Activated CD4-positive, alpha-beta T cell treated with anti-CD3 and anti-CD28 coated beads for 36 hours (primary cell): ENCODE data around the gene HS1BP3. TPM values are rescaled to one million over a fixed set of nuclear protein-coding genes. Genes with fewer than 3 reads are reported as not detected.
A peak's percentile ranks its signal among the peaks of the same experiment; 100 is the strongest.

Source experiments
- ATAC-seq: fragments of 200-7000 bp; cut with Tn5 transposase; one replicate; pipeline ENCODE4 v1.10.0; 2021; ENCODE audit warnings: mild to moderate bottlenecking, moderate library complexity
- CTCF ChIA-PET: fragments of 350-600 bp; sonication (Branson Sonifier 250); formaldehyde crosslinking; loops from one replicate; lab custom pipeline; 2021; ENCODE audit warnings: antibody characterized with exemption; lab: Charles Lee
- POLR2A ChIA-PET: fragments of 350-600 bp; sonication (Branson Sonifier 250); formaldehyde crosslinking; loops from one replicate; lab custom pipeline; 2021; ENCODE audit warnings: antibody characterized with exemption, inconsistent platforms; lab: Charles Lee
- DNase-seq: peaks from one replicate; pipeline ENCODE4 v3.0.0-alpha.2; 2020
- H3K27ac Mint-ChIP-seq: one replicate; pipeline ENCODE4 v1.8.0; 2021; ENCODE audit warnings: mixed read lengths
- H3K27me3 Mint-ChIP-seq: one replicate; pipeline ENCODE4 v1.8.0; 2021; ENCODE audit warnings: mixed read lengths
- H3K36me3 Mint-ChIP-seq: one replicate; pipeline ENCODE4 v1.8.0; 2021; ENCODE audit warnings: low read depth, mixed read lengths
- H3K4me1 Mint-ChIP-seq: one replicate; pipeline ENCODE4 v1.8.0; 2021; ENCODE audit warnings: mixed read lengths
- H3K4me3 Mint-ChIP-seq: one replicate; pipeline ENCODE4 v1.8.0; 2021; ENCODE audit warnings: mild to moderate bottlenecking, moderate library complexity, mixed read lengths
- H3K9me3 Mint-ChIP-seq: one replicate; pipeline ENCODE4 v1.8.0; 2021; ENCODE audit warnings: low read depth, mixed read lengths
- intact Hi-C, 2 experiments: fragments of 100-400 bp; cut with DNase I in 1 of 2; cut with micrococcal nuclease in 1 of 2; formaldehyde crosslinking; loops; one replicate each; pipeline versions ENCODE4 v1.14.2 to v1.15.1; 2022 to 2024; cut with DNase I, micrococcal nuclease
- total RNA-seq, 2 experiments: library from RNA; stranded (reverse); gene quantifications; one replicate each; pipeline ENCODE4 v1.2.3, GENCODE V29; 2021

The HS1BP3 gene
- total RNA-seq, 2 experiments from 2014 or later: 6.2 to 7.1 TPM

GRCh38 chr2:20596193-20596972 is 54.5 kb downstream of the HS1BP3 start:
- POLR2A ChIA-PET: no interaction called here
- intact Hi-C loops: no loop called here
- ATAC-seq: no peak

DNA sequence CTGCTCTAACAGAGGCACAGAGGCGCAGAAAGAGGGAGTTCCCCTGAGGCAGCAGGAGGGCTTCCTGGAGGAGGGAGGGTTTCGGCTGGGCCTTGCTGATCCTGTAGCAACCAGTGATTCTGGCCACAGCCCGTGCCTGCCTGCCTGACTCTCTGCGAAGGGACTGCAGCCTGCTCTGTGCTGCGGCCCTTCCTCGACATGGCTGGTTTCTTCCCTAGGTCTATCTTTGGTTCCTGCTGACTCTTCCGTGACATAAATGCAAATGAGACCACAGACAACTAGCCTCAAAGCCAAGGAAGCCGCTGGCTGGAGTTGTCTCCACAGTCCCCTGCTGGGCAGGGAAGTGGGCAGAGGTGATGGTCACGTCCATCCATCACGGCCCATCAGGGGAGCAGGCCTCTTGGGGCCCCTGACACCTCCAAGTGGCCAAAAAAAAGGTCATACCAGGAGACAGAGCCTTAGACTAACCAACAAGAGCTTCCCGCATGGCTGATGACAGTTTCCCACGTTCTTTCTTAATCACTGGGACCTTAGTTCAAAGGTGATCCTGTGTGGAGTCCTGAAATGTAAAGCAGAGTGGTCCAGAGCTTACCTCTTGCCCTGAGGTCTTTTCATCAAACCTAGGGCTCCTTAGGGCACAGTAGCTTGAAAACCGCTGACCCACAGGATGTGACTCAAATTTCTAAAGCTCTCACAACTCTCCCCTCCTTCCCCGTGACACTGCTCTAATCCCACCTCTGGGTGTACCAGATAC is 55.3 kb downstream of the HS1BP3 start:
- DNase-seq (no peak), ATAC-seq (peak; percentile 87)
- ChIA-PET POLR2A (no interaction called here), CTCF (interaction anchor here (0.9 to 1.1 kb wide), 3 partner anchors 19 to 47 kb away, joined by 3 to 5 read pairs (median 4); no protein-coding TSS in a partner anchor)
- H3K27ac Mint-ChIP-seq: peak overlapping the region; percentile 10
- no peak overlapping the region for H3K4me3 Mint-ChIP-seq
- no peaks in the 10 kb centered on the region for H3K27me3 Mint-ChIP-seq
- intact Hi-C loops: no loop called here
- H3K4me1 Mint-ChIP-seq: peaks cover 6% of the 10 kb centered on the region
- H3K36me3 Mint-ChIP-seq: no peaks in the 10 kb centered on the region
- H3K9me3 Mint-ChIP-seq: no peaks in the 10 kb centered on the region

More at GRCh38 chr2:20596193-20596972, 54.5 kb downstream of the HS1BP3 start:
- Mint-ChIP-seq H3K4me1 (peaks cover 6% of the 10 kb centered on the region), H3K9me3 (no peaks in the 10 kb centered on the region), H3K4me3 (no peak overlapping the region), H3K27me3 (no peaks in the 10 kb centered on the region), H3K36me3 (no peaks in the 10 kb centered on the region), H3K27ac (peak overlapping the region; percentile 3)
- no peak for DNase-seq
- CTCF ChIA-PET: interaction anchor here (0.9 to 1.1 kb wide), 4 partner anchors 20 to 185 kb away, joined by 3 to 5 read pairs (median 4); no protein-coding TSS in a partner anchor

DNA sequence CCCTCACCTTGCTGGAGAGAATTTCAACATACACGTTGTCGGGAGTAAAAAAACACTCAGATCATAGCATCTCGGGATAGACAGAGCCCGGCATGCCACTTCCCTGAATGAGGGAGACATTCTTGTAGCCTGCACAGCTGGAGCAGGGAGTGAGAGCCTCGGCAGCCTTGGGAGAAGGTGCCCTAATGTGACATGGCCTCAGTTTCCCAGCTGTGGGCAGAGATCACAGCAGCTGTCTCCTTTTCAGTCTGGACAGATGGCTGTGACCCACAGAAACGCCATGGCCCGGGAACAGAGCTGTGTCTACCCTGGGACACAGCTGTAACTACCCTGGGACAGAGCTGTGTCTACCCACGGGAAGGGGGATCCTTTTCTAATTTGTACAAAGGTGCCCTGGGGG is 55.9 kb downstream of the HS1BP3 start:
- no peak overlapping the region for H3K4me3 Mint-ChIP-seq
- H3K36me3 Mint-ChIP-seq: no peaks in the 10 kb centered on the region
- intact Hi-C loops: no loop called here
- H3K9me3 Mint-ChIP-seq: no peaks in the 10 kb centered on the region
- POLR2A ChIA-PET: no interaction called here
- DNase-seq (no peak), ATAC-seq (no peak)
- H3K4me1 Mint-ChIP-seq: peaks cover 6% of the 10 kb centered on the region
- no peaks in the 10 kb centered on the region for H3K27me3 Mint-ChIP-seq
- CTCF ChIA-PET: interaction anchor here (0.6 kb wide), 1 partner anchor 151 kb away, joined by 3 read pairs; no protein-coding TSS in a partner anchor
- no peak overlapping the region for H3K27ac Mint-ChIP-seq

GRCh38 chr2:20594048-20594750 is 56.7 kb downstream of the HS1BP3 start:
- Mint-ChIP-seq H3K4me3 (no peak overlapping the region), H3K36me3 (no peaks in the 10 kb centered on the region), H3K4me1 (peaks cover 6% of the 10 kb centered on the region), H3K27me3 (no peaks in the 10 kb centered on the region), H3K27ac (no peak overlapping the region), H3K9me3 (no peaks in the 10 kb centered on the region)
- CTCF ChIA-PET: interaction anchor here (0.6 kb wide), 1 partner anchor 151 kb away, joined by 3 read pairs; no protein-coding TSS in a partner anchor
- POLR2A ChIA-PET: no interaction called here
- ATAC-seq (no peak), DNase-seq (no peak)
- intact Hi-C loops: no loop called here

DNA sequence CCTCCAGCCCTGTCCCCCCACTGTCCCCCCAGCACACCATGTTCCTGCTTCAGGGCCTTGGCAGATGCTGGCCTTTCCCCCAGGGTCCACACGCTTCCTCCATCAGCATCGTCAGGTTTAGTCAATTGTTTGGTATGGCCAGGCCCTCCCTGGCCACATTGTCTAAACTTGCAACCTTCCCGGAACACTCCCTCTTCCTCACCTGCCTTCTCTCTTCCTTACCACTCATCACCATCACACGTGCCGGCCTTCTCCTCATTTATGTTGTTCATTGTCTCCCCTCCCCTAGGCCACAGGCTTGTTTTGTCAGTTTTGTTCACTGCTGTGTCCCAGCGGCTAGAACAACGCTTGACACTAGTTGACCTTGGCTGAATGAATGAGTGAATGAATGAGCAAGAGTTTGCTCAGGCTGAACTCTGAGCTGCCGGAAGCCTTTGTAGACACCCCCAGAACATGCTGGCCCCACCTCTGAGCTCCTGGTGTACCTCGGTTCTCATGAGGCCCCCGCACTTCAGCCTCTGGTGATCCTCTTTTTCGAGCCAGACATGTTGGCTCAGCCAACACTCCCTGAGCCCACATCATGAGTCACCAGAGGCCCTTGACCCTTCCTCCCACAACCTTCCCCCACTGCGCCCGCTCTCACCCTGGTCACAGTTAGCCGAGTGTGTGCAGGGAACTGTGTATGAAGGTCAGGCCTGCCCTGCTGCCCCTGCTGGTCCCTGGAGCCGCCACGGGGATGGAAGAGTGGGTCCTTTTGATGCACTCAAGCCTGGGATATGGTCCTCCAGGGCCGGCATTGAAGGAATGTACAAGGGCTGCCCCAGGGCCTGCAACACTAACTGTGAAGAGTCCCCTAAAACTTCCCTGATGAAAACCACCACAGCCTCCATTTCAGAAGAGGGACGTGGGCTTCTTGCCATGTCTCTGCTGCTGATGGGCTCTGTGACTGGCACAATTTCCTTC is 57.5 kb downstream of the HS1BP3 start:
- ChIA-PET CTCF (no interaction called here), POLR2A (no interaction called here)
- no peak overlapping the region for H3K4me3 Mint-ChIP-seq
- no peak for ATAC-seq
- intact Hi-C loops: no loop called here
- H3K27ac Mint-ChIP-seq: no peak overlapping the region
- H3K9me3 Mint-ChIP-seq: no peaks in the 10 kb centered on the region
- no peaks in the 10 kb centered on the region for H3K36me3 Mint-ChIP-seq
- H3K27me3 Mint-ChIP-seq: no peaks in the 10 kb centered on the region
- peaks cover 6% of the 10 kb centered on the region for H3K4me1 Mint-ChIP-seq
- no peak for DNase-seq

DNA sequence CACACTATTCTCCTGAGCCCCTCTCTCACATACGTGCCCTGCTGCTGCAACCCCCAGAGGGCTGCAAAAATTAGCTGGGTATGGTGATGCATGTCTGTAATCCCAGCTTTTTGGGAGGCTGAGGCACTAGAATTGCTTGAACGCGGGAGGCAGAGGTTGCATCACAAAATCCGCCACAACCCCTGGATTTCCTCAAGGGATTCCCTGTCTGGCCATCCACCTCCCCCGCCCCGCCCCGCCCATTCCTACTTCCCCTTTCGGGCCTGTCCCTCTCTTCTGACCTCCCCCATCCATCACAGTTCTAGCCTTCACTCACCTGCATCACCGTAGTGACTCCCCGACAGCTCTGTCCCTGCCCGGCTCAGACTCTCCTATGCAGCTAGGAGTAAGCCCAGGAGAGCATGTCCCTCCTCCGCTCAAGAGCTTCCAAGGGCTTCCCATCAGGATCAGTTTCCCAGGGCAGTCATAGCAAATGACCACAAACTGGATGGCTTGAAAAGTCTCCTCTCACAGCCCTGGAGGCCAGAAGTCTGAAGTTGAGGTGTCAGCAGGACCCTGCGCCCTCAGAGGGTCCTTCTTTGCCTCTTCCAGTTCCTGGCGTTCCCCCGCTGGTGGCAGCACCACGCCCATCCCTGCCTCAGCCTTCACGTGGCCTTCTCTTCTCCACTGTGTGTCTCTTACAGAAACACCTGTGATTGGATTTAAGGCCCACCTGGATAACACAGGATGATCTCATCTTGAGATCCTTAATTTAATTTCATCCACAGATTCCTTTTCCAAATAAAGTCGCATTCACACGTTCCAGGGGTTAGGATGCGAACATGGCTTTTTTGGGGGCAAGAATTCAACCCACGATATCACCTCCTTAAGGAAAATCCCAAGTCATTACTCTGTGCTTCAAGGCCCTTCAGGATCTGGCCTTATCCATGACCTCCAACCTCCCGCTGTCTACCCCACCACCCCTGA is 58.5 kb downstream of the HS1BP3 start:
- Mint-ChIP-seq H3K4me1 (peaks cover 6% of the 10 kb centered on the region), H3K27ac (no peak overlapping the region), H3K36me3 (no peaks in the 10 kb centered on the region), H3K9me3 (no peaks in the 10 kb centered on the region), H3K4me3 (no peak overlapping the region), H3K27me3 (no peaks in the 10 kb centered on the region)
- intact Hi-C loops: no loop called here
- ChIA-PET CTCF (no interaction called here), POLR2A (no interaction called here)
- DNase-seq (no peak), ATAC-seq (no peak)

DNA sequence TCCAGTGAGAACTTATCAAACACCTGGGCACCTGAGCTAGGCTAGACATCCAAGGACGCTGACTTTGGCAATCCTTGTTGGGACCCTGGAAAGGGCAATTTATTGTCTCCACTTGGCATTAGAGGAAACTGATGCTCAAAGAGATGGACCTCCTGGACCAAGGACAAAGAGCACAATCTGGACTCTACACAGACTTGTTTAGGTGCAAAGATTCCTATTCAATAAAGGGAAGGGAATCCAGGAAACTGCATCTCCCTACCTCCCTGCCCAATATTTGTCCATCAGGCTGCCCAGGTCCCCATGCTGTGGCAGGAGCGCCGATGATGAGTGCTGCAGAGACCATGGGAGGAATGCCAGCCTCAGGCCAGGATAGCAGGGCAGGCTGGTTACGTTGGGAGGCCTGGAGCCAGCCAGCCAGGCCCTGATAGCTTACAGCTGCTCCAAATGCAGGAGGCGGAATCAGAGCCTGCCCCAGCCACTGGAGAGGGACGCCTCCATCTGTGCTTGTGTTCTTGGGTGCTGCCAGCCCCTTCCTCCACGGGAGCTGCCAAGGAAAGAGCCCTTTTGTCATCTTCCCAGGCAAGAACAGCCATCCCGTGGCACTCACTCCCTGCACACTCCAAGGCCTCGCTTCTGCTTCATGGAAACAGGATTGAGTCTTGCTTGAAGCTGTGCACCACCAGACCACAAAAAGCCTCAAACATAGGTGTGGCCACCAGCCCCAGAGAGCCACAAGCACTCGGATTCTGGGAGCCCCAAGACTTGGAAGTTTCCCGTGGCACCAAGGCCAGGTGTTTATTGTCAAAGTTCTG is 60.0 kb downstream of the HS1BP3 start:
- peaks cover 5% of the 10 kb centered on the region for H3K4me1 Mint-ChIP-seq
- H3K27ac Mint-ChIP-seq: no peak overlapping the region
- H3K36me3 Mint-ChIP-seq: no peaks in the 10 kb centered on the region
- H3K27me3 Mint-ChIP-seq: no peaks in the 10 kb centered on the region
- no peaks in the 10 kb centered on the region for H3K9me3 Mint-ChIP-seq
- no peak for ATAC-seq
- no peak for DNase-seq
- H3K4me3 Mint-ChIP-seq: no peak overlapping the region
- intact Hi-C loops: no loop called here
- ChIA-PET POLR2A (no interaction called here), CTCF (no interaction called here)

- Mint-ChIP-seq H3K9me3 (no peaks in the 10 kb centered on the region), H3K27ac (no peak overlapping the region), H3K36me3 (no peaks in the 10 kb centered on the region), H3K4me3 (no peak overlapping the region), H3K27me3 (no peaks in the 10 kb centered on the region), H3K4me1 (no peaks in the 10 kb centered on the region)
- intact Hi-C loops: no loop called here
- CTCF ChIA-PET: no interaction called here
- ATAC-seq: no peak
- no peak for DNase-seq
- POLR2A ChIA-PET: no interaction called here
Measured at GRCh38 chr2:20589975-20590703, 60.8 kb downstream of the HS1BP3 start.
